ENCODE results near the gene SULF2. TPM values are rescaled to one million over a fixed set of nuclear protein-coding genes. Genes with fewer than 3 reads are reported as not detected.

SULF2 gene
- total and polyA plus RNA-seq, 9 of the 15 experiments (the other 6 are each of a cell fraction or from before 2014, with no cell fraction given): 0.33 TPM; not detected in 8

DNA sequence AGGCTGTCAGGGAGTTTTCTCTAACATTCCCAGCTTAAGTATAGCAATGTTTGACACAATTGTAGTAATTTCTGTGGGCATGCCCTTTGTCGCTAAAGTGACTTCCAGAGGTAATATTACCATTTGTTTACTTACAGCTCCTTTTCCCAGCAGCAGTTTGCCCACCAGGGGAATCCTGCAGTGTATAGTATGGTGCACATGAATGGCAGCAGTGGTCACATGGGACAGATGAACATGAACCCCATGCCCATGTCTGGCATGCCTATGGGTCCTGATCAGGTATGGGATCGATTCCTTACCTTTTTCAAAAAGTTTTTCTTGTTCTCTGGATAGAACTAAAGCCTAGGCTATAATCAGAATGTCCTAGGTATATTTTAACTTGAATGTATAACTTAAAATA, 132.5 kb downstream of the SULF2 start:
- peaks cover 50% of the 10 kb centered on the region for H3K36me3 ChIP-seq (ENCODE audit: control insufficient read depth, insufficient read depth, low read length)

More for the DNA sequence above, 132.5 kb downstream of the SULF2 start:
- WGBS (ENCODE audit: insufficient coverage, low coverage, missing lambda C conversion rate): 83% methylated on average over 2 of the region's 2 CpGs
- ChIA-PET CTCF (ENCODE audit: low intra/inter-chr PET ratio) (no interaction called here), POLR2A (no interaction called here)
- TF ChIP-seq HNRNPLL (IDR thresholded peaks at IDR 0.05; ENCODE audit: low read depth, low read length, poor library complexity, severe bottlenecking): no peak
- TF ChIP-seq, protein P1, sequence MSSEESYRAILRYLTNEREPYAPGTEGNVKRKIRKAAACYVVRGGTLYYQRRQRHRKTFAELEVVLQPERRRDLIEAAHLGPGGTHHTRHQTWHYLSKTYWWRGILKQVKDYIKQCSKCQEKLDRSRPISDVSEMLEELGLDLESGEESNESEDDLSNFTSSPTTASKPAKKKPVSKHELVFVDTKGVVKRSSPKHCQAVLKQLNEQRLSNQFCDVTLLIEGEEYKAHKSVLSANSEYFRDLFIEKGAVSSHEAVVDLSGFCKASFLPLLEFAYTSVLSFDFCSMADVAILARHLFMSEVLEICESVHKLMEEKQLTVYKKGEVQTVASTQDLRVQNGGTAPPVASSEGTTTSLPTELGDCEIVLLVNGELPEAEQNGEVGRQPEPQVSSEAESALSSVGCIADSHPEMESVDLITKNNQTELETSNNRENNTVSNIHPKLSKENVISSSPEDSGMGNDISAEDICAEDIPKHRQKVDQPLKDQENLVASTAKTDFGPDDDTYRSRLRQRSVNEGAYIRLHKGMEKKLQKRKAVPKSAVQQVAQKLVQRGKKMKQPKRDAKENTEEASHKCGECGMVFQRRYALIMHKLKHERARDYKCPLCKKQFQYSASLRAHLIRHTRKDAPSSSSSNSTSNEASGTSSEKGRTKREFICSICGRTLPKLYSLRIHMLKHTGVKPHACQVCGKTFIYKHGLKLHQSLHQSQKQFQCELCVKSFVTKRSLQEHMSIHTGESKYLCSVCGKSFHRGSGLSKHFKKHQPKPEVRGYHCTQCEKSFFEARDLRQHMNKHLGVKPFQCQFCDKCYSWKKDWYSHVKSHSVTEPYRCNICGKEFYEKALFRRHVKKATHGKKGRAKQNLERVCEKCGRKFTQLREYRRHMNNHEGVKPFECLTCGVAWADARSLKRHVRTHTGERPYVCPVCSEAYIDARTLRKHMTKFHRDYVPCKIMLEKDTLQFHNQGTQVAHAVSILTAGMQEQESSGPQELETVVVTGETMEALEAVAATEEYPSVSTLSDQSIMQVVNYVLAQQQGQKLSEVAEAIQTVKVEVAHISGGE (CRISPR knock-in tag; IDR thresholded peaks at IDR 0.05): peak in 1 of 3 experiments; percentile 43; a peak in 1 of 6 replicates
- intact Hi-C loops (cut with micrococcal nuclease): no loop called here
- BruUV-seq (replicated peaks): no TSS peak
- ATAC-seq (no peak), DNase-seq (ENCODE audit: extremely low read depth in 1 of 4, low spot score in 3 of 4) (no peak), FAIRE-seq (no peak)
- in situ Hi-C loops (cut with MboI): no loop called here
- Histone ChIP-seq H3K9me3 (replicated peaks; ENCODE audit: control insufficient read depth, insufficient read depth, low read depth, low read length) (no peaks in the 10 kb centered on the region), H3K4me3 (no peak overlapping the region), H4K20me1 (replicated peaks; ENCODE audit: control insufficient read depth, insufficient read depth, low read length) (no peaks in the 10 kb centered on the region), H2AFZ (ENCODE audit: low read depth, low read length) (no peak overlapping the region), H3K27ac (ENCODE audit: extremely low read depth, low read depth, low read length) (no peak overlapping the region), H3K9ac (ENCODE audit: insufficient read depth in 1 of 2, low read depth in 2 of 2, low read length in 2 of 2) (no peak overlapping the region), H3K79me2 (ENCODE audit: control insufficient read depth, insufficient read depth, low read length) (no peaks in the 10 kb centered on the region), H3K4me2 (ENCODE audit: insufficient read depth, low read length) (no peak overlapping the region), H3K4me1 (replicated peaks in 1 of 2; ENCODE audit: control insufficient read depth in 2 of 2, insufficient read depth in 2 of 2, low read length in 2 of 2) (no peaks in the 10 kb centered on the region), H3K9me1 (ENCODE audit: control insufficient read depth, insufficient read depth, low read length) (no peaks in the 10 kb centered on the region), H3K27me3 (ENCODE audit: control insufficient read depth in 2 of 2, insufficient read depth in 2 of 2, low read length in 2 of 2) (no peaks in the 10 kb centered on the region)
